Progenitor cell of endocrine pancreas (in vitro differentiated cells): ENCODE measurements around the gene GALNTL6. TPM values are rescaled to one million over a fixed set of nuclear protein-coding genes. Genes with fewer than 3 reads are reported as not detected.

ENCODE experiments used
- DNase-seq: peaks from one replicate; pipeline ENCODE4 v3.0.0; 2021; ENCODE audit warnings: low spot score; ENCODE audit not compliant: unreplicated experiment
- H3K27ac Mint-ChIP-seq: 2 replicates; pipeline ENCODE4 v1.8.0; 2021; ENCODE audit warnings: mild to moderate bottlenecking, moderate library complexity, mixed read lengths
- H3K27me3 Mint-ChIP-seq: 2 replicates; pipeline ENCODE4 v1.8.0; 2021; ENCODE audit warnings: mixed read lengths
- H3K36me3 Mint-ChIP-seq: 2 replicates; pipeline ENCODE4 v1.8.0; 2022; ENCODE audit warnings: mixed read lengths; ENCODE audit not compliant: insufficient read depth
- H3K4me1 Mint-ChIP-seq: 2 replicates; pipeline ENCODE4 v1.8.0; 2021; ENCODE audit warnings: low read depth, mixed read lengths
- H3K4me3 Mint-ChIP-seq: 2 replicates; pipeline ENCODE4 v1.8.0; 2021; ENCODE audit warnings: low read depth, mild to moderate bottlenecking, moderate library complexity, mixed read lengths
- H3K9me3 Mint-ChIP-seq: 2 replicates; pipeline ENCODE4 v1.8.0; 2021; ENCODE audit warnings: low read depth, mixed read lengths
- CTCF ChIP-seq: fragments of 200-600 bp; sonication (generic); IDR thresholded peaks from one replicate; pipeline ENCODE4 v1.5.0; 2021; ENCODE audit warnings: antibody characterized with exemption, mild to moderate bottlenecking; ENCODE audit not compliant: unreplicated experiment
- total RNA-seq: library from RNA; stranded (reverse); gene quantifications from 2 replicates; pipeline ENCODE4 v1.2.1, GENCODE V29; 2021

The GALNTL6 gene
- total RNA-seq, 1 donor from 2014 or later: 0.14 TPM

GRCh38 chr4:172983014-172983413 is 1169.8 kb downstream of the GALNTL6 start:
- Mint-ChIP-seq H3K36me3 (peaks cover 2% of the 10 kb centered on the region), H3K4me1 (no peaks in the 10 kb centered on the region), H3K27ac (no peak overlapping the region), H3K4me3 (no peak overlapping the region), H3K9me3 (peaks cover 6% of the 10 kb centered on the region), H3K27me3 (no peaks in the 10 kb centered on the region)
- no peak for TF ChIP-seq CTCF
- no peak for DNase-seq

- H3K4me3 Mint-ChIP-seq: no peak overlapping the region
- TF ChIP-seq CTCF: no peak
- H3K27me3 Mint-ChIP-seq: no peaks in the 10 kb centered on the region
- H3K27ac Mint-ChIP-seq: no peak overlapping the region
- H3K36me3 Mint-ChIP-seq: peaks cover 5% of the 10 kb centered on the region
- DNase-seq: no peak
- no peaks in the 10 kb centered on the region for H3K4me1 Mint-ChIP-seq
- H3K9me3 Mint-ChIP-seq: peaks cover 9% of the 10 kb centered on the region
These were observed 1170.4 kb downstream of the GALNTL6 start for GRCh38 chr4:172983631-172984030.

GRCh38 chr4:172985552-172985951 is 1172.3 kb downstream of the GALNTL6 start:
- peaks cover 16% of the 10 kb centered on the region for H3K9me3 Mint-ChIP-seq
- DNase-seq: no peak
- no peak overlapping the region for H3K4me3 Mint-ChIP-seq
- H3K4me1 Mint-ChIP-seq: peaks cover 10% of the 10 kb centered on the region
- no peak overlapping the region for H3K27ac Mint-ChIP-seq
- no peaks in the 10 kb centered on the region for H3K27me3 Mint-ChIP-seq
- no peak for TF ChIP-seq CTCF
- H3K36me3 Mint-ChIP-seq: peaks cover 6% of the 10 kb centered on the region

- no peak for TF ChIP-seq CTCF
- no peak for DNase-seq
- Mint-ChIP-seq H3K36me3 (peaks cover 6% of the 10 kb centered on the region), H3K4me1 (peaks cover 10% of the 10 kb centered on the region), H3K9me3 (peaks cover 16% of the 10 kb centered on the region), H3K27me3 (no peaks in the 10 kb centered on the region), H3K27ac (no peak overlapping the region), H3K4me3 (no peak overlapping the region)
These were observed 1172.9 kb downstream of the GALNTL6 start for GRCh38 chr4:172986114-172986513.

- H3K36me3 Mint-ChIP-seq: peaks cover 6% of the 10 kb centered on the region
- DNase-seq: no peak
These were observed 1177.0 kb downstream of the GALNTL6 start for GRCh38 chr4:172989984-172990820.

More at GRCh38 chr4:172989984-172990820, 1177.0 kb downstream of the GALNTL6 start:
- no peak overlapping the region for H3K4me3 Mint-ChIP-seq
- TF ChIP-seq CTCF: no peak
- H3K27ac Mint-ChIP-seq: no peak overlapping the region
- peaks cover 16% of the 10 kb centered on the region for H3K9me3 Mint-ChIP-seq
- peaks cover 19% of the 10 kb centered on the region for H3K4me1 Mint-ChIP-seq
- no peaks in the 10 kb centered on the region for H3K27me3 Mint-ChIP-seq
